HG02588 (cell line): ENCODE results near the gene HMCES.
"Not testable (repeated sequence)": the region's sequence is repeated elsewhere in the genome, so short reads cannot be mapped to it uniquely, and the experiment has no call there.

Experiments used
- ATAC-seq: cut with Tn5 transposase; IDR thresholded peaks from one replicate; pipeline ENCODE4 v1.9.1; 2021; ENCODE audit warnings: mild to moderate bottlenecking, moderate library complexity; ENCODE audit not compliant: unreplicated experiment

The HMCES gene

GRCh38 chr3:129256270-129256669 is 22.4 kb upstream of the HMCES start:
- no peak for ATAC-seq

DNA sequence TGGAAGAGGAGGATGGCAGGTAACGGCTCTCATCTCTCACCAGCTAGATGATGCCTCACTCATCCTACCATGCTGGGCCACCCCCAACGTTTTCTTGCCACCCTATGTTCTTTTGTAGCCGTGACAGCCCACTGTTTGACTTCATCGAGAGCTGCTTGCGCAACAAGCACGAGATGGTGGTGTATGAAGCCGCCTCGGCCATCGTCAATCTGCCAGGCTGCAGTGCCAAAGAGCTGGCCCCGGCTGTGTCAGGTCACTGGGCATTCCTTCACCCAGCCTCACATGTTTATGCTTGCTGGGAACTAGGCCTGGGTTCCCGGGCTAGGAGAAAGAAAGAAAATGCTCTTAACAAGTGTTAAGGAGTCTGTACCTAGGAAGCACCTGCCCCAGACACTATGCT is 21.1 kb upstream of the HMCES start:
- no peak for ATAC-seq

- ATAC-seq = no peak
Observed at GRCh38 chr3:129259612-129260477, 18.8 kb upstream of the HMCES start.

DNA sequence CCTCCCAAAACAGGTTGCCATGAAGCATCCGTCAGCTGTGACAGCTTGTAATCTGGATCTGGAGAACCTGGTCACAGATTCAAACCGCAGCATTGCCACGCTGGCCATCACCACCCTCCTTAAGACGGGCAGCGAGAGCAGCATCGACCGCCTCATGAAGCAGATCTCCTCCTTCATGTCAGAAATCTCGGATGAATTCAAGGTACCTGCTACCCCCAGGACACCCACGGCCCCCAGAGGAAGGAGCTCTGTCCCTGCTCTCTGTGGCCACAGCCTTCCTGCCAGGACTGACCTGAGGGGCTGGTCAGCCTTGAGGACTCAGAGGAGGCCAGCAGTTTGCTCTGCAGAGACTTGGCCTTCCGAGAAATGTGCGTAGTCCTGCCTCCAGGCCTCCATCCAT is 18.1 kb upstream of the HMCES start:
- ATAC-seq = no peak

DNA sequence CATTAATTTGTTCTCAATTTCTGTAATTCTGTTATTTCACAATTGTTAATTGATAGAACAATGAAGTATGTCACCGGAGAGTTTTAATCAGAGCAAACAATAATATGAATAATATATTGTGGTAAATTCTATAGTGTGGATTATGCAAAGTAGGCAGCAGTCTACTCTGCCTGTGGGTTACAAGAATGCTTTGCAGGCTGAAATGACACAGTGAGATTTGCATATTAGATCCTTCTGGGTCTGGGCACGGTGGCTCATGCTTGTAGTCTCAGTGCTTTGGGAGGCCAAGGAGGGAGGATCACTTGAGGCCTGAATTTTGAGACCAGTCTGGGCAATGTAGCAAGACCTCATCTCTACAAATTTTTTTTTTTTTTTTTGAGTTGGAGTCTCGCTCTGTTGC is 16.8 kb upstream of the HMCES start:
- no peak for ATAC-seq

GRCh38 chr3:129263161-129263910 is 15.3 kb upstream of the HMCES start:
- no peak for ATAC-seq

GRCh38 chr3:129264994-129265393 is 13.7 kb upstream of the HMCES start:
- not testable (repeated sequence) for ATAC-seq

- ATAC-seq = no peak
Observed at GRCh38 chr3:129266651-129267050, 12.0 kb upstream of the HMCES start.

DNA sequence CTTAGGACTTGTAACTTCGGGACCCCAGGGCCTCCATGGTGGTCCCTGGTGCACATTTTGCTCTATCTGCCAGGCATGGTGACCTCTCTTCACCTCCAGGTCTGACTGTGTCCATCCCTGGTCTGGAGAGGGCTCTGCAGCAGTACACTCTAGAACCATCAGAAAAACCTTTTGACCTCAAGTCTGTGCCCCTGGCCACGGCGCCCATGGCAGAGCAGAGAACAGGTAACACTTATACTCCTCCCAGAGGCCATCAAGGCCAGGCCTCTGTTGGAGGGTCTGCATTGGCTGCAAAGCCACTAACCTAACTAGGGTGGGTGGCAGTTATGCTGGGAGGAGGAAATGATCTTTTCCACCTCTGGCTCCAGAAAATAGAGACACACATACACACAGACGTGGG is 10.3 kb upstream of the HMCES start:
- ATAC-seq = no peak

DNA sequence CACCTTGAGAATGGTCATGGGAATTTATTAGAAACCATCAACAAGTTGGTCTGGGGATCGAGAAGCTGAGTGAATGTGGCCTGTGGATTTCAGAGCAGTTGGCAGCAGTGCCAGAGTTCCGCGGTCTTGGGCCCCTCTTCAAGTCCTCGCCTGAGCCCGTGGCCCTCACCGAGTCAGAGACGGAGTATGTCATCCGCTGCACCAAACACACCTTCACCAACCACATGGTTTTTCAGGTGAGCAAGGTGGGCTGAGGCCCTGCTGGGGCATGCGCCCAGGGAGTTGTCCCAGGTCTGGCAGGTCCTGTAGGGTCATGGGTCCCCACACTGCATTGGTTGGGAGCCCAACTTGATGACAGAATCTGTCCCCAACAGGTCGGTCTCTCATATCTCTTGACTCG is 7.0 kb upstream of the HMCES start:
- ATAC-seq = no peak

DNA sequence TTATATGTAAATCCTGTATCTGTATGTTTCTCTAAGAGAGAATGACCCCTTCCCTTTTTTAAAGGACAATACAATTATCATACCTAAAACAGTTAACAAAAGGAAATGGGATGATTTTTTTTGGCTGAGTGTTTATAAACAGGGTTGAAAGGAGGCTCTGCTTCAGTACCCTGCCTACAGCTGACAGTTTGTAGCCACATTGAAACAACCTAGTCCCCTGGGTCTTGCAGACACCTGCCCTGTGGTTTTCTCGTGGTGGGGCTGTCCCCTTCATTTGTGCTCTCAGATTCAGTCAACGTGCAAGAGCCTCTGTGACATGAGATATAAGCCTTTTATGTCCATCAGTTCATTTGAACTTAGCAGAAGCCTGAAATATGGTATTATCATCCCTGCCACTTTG is 2.3 kb upstream of the HMCES start:
- peak; percentile 82 for ATAC-seq

GRCh38 chr3:129277829-129278271 is 820 bp upstream of the HMCES start:
- no peak for ATAC-seq

- peak; percentile 5 for ATAC-seq
Observed at GRCh38 chr3:129278966-129279906, 566 bp downstream of the HMCES start.

- ATAC-seq = no peak
Observed at GRCh38 chr3:129280183-129280582, 1.5 kb downstream of the HMCES start.

DNA sequence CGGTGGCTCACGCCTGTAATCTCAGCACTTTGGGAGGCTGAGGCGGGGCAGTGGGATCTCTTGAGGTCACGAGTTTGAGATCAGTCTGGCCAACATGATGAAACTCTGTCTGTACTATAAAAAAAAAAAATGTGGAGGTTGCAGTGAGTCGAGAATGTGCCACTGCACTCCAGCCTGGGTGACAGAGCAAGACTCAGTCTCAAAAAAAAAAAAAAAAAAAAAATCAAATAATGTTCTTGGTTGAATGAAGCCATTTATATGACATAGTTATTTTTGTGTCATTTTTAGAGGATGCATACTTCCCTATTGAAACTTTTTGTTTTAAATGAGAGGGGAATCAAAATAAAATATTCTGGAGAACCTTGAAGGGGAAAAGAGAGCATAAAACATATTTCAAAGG is 3.1 kb downstream of the HMCES start:
- no peak for ATAC-seq

DNA sequence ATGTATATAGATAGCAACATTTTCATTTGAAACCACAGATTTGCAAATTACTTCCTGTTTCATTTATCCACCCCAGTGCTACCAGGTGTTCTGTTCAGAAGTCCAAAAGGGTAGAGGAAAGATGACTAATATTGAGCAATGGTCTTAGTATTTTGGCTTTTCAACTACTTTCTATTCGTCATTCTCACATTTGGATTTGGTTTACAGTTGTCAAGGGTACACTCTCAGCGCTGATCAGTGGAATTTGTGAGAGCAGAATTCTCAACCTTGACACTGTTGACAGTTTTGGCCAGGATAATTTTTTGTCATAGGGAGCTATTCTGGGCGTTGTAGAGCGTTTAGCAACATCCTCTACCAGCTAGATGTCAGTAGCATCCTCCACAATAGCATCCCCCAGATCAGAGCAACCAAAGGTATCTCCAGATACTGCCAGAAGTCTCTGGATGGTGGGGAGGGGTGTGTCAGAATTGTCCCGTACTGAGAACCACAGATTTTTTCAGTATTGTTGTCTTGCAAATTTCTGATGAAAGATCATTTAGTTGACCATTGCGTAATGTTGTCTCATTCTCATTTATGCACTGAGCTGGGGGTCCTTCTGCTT is 4.2 kb downstream of the HMCES start:
- ATAC-seq = peak; percentile 59

DNA sequence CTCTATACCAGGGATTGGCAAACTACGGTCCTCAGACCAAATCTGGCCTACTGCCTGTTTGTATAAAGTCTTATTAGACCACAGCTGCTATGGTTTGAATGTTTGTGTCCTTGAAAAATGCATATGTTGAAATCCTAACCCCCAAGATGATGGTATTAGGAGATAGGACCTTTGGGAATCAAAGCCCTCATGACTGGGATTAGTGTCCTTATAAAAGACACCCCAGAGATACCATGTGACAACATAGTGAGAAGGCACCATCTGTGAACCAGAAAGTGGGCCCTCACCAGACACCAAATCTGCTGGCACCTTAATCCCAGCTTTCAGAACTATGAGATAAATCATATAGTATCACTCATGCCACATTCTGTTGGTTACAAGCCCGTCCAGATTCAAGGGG is 7.4 kb downstream of the HMCES start:
- ATAC-seq = no peak

DNA sequence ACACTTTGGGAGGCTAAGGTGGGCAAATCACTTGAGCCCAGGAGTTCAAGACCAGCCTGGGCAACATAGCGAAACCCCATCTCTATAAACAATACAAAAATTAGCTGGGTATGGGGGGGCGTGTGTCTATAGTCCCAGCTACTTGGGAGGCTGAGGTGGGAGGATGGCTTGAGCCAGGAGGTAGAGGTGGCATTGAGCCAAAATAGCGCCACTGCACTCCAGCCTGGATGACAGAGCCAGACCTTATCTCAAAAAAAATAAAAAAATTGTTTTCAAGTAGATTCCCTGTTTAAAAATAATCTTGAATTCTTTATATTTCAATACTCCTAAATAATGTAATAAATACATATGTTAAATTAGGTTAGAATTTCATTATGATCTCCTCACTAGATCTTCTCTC is 9.8 kb downstream of the HMCES start:
- ATAC-seq = no peak

GRCh38 chr3:129289201-129289921 is 10.7 kb downstream of the HMCES start:
- no peak for ATAC-seq
